ENCODE results near the gene POLR1C.

GRCh38 chr6:43476746-43477145, 40.1 kb upstream of the POLR1C start:
- TF ChIP-seq TARDBP (IDR thresholded peaks at IDR 0.05) (no peak), ELF4 (IDR thresholded peaks at IDR 0.05) (no peak), NFRKB (IDR thresholded peaks at IDR 0.05) (no peak), SUZ12 (IDR thresholded peaks at IDR 0.05) (no peak), CTBP1 (IDR thresholded peaks at IDR 0.05; ENCODE audit: borderline replicate concordance) (no peak), SP1 (IDR thresholded peaks at IDR 0.05) (no peak), PKNOX1 (IDR thresholded peaks at IDR 0.05) (no peak), ZNF384 (IDR thresholded peaks at IDR 0.05) (no peak), HDGF (IDR thresholded peaks at IDR 0.05; ENCODE audit: borderline replicate concordance) (no peak), L3MBTL2 (conservative IDR thresholded peaks at IDR 0.05) (no peak)
